Erythroblast (primary cell): Measurements from ENCODE around the gene TLL2.

ENCODE experiments used
- GATA1 ChIP-seq: IDR thresholded peaks from 2 replicates; pipeline ENCODE4 v1.6.1; 2011; ENCODE audit warnings: low read depth, mild to moderate bottlenecking, control low read depth, low read length, moderate library complexity
- POLR2A ChIP-seq: IDR thresholded peaks from 2 replicates; pipeline ENCODE4 v1.6.1; 2011; ENCODE audit warnings: mild to moderate bottlenecking, low read length

GRCh38 chr10:96512524-96513304 is 1.0 kb downstream of the TLL2 start:
- no peak for TF ChIP-seq POLR2A
- TF ChIP-seq GATA1: no peak
